Activated CD8-positive, alpha-beta memory T cell treated with anti-CD3 and anti-CD28 coated beads for 1 hour (primary cell): ENCODE measurements around the gene SFXN4.
A peak's percentile ranks its signal among the peaks of the same experiment; 100 is the strongest.
"Not testable (repeated sequence)": the region's sequence is repeated elsewhere in the genome, so short reads cannot be mapped to it uniquely, and the experiment has no call there.

Experiments used
- DNase-seq, 2 donors: peaks; one replicate each; pipeline ENCODE4 v3.0.0-alpha.2; 2020; ENCODE audit warnings: low read depth in 1 of 2; ENCODE audit errors: extremely low read depth in 1 of 2

The SFXN4 gene

DNA sequence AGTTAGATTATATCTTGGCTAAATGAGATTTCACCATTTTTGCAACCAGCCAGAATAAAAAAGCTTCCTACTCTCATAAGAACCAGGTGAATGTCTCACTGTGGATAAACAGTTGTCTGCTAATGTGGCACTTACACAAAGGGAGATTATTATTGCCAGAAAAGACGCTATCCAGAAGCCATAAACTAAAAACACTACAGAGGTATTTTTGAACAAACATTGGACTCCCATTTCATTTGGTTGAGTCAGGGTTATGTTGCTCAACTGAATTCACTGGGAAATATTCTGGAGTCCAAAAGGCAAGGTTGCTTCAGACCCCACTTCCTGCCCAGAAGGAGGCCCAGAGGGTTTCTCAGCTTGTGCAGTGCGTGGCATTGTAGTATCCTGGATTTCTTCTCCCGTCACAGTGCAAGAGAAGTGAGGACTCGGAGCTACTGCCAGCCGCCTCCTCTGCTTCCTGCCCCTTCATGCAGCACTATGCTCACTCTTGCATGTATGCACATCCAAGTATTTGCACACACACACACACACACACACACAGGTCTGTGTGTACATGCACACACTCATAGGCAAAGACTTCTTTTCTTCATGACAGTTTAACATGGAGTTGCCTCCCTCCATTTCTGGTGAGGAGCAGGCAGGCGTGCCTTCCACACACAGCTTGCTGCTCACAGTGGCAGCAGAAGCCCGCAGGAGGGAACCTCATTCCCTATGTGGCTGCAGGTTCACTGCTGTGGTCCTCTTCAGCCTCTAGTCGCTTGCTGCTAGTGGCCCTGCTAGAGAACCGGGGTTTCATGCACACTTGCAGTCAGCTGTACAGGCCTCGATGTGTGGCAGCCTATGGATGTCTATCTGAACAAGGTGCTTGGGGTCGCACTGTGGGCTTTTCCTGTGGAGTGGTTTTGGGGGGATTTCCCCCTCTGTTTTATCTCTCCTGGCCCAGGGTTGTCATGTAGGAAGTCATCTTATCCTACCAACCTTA is 51.5 kb downstream of the SFXN4 start:
- no peak for DNase-seq

DNA sequence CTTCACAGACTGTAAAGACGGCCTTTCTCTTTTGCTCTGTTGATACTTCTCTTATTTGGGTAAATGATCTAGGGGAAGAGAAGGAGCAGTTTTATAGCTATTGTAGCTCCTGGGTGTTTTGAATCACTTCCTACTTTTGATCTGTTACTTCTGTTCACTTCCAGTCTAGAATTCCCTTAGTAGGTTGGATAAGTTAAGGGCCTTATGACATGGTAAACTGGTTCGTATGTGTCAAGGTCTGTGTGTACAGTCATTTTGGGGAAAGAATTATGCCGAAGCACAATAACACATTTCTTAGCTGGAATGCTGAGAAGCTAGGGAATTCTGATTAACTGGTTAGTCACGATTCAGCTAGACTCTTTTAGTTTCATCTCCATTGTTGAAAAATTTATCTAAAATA is 53.5 kb downstream of the SFXN4 start:
- DNase-seq, result no peak

DNA sequence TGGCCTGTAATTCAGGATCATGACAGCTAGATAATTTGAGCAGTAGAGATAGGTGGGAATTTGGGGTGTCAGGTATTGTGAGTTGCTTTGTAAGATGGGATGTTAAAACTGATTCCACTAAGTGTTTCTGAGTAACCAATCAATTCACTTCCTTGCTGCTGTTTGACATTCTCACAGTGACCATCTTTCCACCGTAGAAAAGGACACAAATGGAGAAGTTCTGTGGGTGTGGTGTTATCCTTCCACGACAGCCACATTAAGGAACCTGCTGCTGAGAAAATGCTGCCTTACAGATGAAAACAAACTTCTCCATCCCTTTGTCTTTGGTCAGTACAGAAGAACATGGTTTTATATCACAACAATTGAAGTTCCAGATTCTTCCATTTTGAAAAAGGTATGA is 57.7 kb downstream of the SFXN4 start:
- not testable (repeated sequence) for DNase-seq

DNA sequence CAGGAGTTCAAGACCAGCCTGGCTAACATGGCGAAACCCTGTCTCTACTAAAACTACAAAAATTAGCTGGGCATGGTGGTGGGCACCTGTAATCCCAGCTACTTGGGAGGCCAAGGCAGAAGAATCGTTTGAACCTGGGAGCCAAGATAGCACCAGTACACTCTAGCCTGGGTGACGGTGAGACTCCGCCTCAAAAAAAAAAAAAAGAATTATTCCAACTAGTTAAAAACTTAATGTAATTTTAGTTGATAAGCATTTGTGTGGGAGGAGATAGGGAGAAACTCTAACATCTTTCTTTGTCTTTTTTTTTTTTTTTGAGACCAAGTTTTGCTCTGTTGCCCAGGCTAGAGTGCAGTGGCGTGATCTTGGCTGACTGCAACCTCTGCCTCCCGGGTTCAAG is 58.4 kb downstream of the SFXN4 start:
- not testable (repeated sequence) for DNase-seq

DNA sequence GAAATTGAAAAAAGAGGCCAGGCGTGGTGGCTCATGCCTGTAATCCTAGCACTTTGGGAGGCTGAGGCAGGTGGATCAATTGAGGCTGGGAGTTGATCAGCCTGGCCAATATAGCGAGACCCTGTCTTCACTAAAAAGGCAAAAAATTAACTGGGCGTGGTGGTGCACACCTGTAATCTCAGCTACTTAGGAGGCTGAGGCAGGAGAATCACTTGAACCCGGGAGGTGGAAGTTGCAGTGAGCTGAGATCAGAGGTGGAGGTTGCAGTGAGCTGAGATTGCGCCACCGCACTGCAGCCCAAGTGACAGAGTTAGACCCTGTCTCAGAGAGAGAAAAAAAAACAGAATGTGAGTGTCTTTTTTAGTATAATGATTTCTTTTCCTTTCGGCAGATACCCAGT is 59.6 kb downstream of the SFXN4 start:
- DNase-seq, result not testable (repeated sequence)

DNA sequence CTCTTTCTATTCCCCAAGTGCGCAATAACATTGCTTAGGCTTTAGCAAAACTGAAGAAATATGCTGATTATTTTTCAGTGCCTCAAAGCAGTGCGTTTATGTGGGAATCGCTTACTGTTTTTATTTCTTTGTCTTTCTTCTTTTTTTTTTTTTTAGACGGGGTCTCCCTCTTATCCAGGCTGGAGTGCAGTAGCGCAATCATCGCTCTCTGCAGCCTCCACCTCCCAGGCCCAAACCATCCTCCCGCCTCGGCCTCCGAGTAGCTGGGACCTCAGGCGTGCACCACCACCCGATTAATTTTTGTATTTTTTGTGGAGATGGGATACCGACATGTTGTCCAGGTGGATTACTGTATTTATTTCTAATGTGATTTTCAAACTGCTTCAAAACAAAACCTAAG is 60.4 kb downstream of the SFXN4 start:
- DNase-seq, result no peak

DNA sequence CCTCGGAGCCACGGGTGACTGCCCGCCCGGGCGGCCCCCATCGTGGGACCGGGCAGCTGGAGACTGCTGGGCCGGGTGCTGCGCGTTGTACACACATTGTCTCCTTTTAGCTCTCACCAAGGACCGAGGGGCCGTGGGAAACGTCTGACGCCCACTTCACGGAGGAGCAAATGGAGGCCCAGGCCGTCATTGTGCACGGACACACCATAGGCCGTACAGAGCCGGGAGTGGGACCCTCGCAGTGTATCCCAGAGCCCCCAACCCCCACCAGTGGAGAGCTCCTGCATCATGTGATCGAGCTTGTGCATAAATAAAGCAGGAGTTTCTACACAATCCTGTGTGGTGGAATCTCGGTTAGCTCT is 60.9 kb downstream of the SFXN4 start:
- DNase-seq, result no peak

GRCh38 chr10:119103903-119104653 is 61.4 kb downstream of the SFXN4 start, which contains the start of gene DENND10:
Gene DENND10, plus strand, starts transcription at chr10:119104113. Its CDS starts 30 bp downstream, at chr10:119104143.
- peak; percentile 49 to 70 for DNase-seq

GRCh38 chr10:119103241-119103902 is 62.1 kb downstream of the SFXN4 start:
- no peak for DNase-seq

- DNase-seq, result no peak
Observed at GRCh38 chr10:119101366-119102098, 64.0 kb downstream of the SFXN4 start.

DNA sequence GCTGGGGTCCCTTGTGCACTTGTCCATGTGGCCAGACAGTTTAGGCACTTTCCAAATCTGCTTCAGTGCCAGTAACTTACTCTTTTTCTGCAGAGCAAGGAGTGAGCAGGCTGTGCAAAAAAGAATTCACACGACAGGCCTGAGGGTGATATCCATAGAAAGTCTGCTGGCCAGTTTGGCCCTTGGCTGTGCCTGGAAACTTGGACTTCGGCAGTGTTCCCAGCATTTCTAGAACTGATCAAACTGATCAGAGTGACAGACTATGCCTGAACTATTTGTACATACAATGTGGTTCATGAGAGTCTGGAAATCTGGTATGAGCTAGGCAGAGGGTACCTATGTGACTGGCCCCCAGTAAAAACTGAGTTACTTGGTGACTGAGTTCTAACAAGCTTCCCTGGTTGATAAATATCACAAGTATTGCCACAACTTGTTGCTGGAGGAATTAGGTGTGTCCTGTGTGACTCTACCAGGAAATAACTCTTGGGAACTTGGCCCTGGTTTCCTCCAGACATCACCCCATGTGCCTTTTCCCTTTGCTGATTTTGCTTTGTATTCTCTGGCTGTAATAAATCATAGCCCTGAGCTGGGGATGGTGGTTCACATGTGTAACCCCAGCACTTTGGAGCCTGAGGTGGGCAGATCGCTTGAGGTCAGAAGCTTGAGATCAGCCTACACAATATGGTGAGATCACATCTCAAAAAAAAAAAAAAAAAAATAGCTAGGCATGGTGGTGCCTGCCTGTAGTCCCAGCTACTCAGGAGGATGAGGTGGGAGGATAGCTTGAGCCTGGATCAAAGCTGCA is 64.9 kb downstream of the SFXN4 start:
- no peak for DNase-seq

GRCh38 chr10:119098576-119098975 is 66.9 kb downstream of the SFXN4 start:
- DNase-seq, result no peak

DNA sequence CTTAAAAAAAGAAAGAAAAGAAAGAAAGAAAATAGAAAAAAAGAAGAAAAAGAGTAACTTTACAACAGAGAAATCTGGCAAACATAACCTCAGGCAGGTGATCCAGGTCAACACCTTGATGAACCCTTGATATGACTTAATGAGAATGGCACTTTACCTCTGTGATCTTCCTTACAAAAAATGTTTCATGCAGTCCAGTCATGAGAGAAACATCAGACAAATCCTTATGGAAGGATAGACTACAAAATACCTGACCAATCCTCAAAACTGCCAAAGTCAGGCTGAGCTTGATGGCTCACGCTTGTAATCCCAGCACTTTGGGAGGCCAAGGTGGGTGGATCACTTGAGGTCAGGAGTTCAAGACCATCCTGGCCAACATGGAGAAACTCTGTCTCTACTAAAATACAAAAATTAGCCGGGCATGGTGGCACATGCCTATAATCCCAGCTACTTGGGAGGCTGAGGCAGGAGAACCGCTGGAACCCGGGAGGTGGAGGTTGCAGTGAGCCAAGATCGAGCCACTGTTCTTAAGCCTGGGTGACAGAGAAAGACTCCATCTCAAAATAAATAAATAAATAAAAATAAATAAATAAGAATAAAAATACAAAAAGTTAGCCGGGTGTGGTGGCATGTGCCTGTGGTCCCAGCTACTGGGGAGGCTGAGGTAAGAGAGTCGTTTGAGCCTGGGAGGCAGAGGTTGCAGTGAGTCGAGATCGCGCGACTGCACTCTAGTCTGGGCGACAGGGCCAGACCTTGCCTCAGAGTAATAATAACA is 68.7 kb downstream of the SFXN4 start:
- not testable (repeated sequence) for DNase-seq

GRCh38 chr10:119095640-119096039 is 69.9 kb downstream of the SFXN4 start:
- no peak for DNase-seq

GRCh38 chr10:119090968-119091367 is 74.5 kb downstream of the SFXN4 start:
- DNase-seq, result no peak
